ENCODE measurements around the gene SNX25. TPM values are rescaled to one million over a fixed set of nuclear protein-coding genes. Genes with fewer than 3 reads are reported as not detected.

Gene SNX25
- total RNA-seq, 4 donors from 2014 or later: 13.3 to 39.3 (median 15.3) TPM

GRCh38 chr4:185412412-185412811, 203.0 kb downstream of the SNX25 start:
- no peak for DNase-seq (ENCODE audit: low spot score in 2 of 2)
- Histone ChIP-seq H3K36me3 (peaks cover 53% of the 10 kb centered on the region), H3K4me1 (no peaks in the 10 kb centered on the region), H3K27me3 (no peaks in the 10 kb centered on the region), H3K4me3 (no peak overlapping the region), H3K27ac (no peak overlapping the region), H3K9me3 (no peaks in the 10 kb centered on the region)
- 90% methylated on average over 5 of the region's 5 CpGs for WGBS
- TF ChIP-seq CTCF (IDR thresholded peaks at IDR 0.05) (no peak), POLR2AphosphoS5 (IDR thresholded peaks at IDR 0.05) (no peak), EP300 (IDR thresholded peaks at IDR 0.05) (no peak), POLR2A (IDR thresholded peaks at IDR 0.05) (no peak)

Other genes with a start within 250 kb of the SNX25 start
- 1 to 10 TPM in 3 of 4 donors, under 1 TPM in 1; 0.53 to 1.5 (median 1.2) TPM for gene HELT, start 191.1 kb upstream of the SNX25 start, total RNA-seq
- 10 to 100 TPM; 13.8 to 20.3 (median 16.2) TPM for gene SLC25A4, start 66.3 kb upstream of the SNX25 start, total RNA-seq
- gene CFAP97, start 5.6 kb upstream of the SNX25 start, total RNA-seq: 10 to 100 TPM; 26.7 to 33.0 (median 30.9) TPM
- gene LRP2BP, start 186.3 kb downstream of the SNX25 start, total RNA-seq: 1 to 10 TPM in 3 of 4 donors, under 1 TPM in 1; 0.60 to 3.1 (median 1.3) TPM
- 10 to 100 TPM in 2 of 4 donors, 1 to 10 TPM in 2; 8.0 to 20.4 (median 10.9) TPM for gene ANKRD37, start 187.2 kb downstream of the SNX25 start, total RNA-seq
- 10 to 100 TPM; 20.6 to 35.7 (median 28.7) TPM for gene UFSP2, start 216.4 kb downstream of the SNX25 start, total RNA-seq